Stomach (tissue), 4 donors: ENCODE results near the gene CBL.

Experiments
- CTCF ChIP-seq, 7 experiments: fragments of 450-650 bp in 4 of 7; fragments of 200-600 bp in 3 of 7; sonication (generic) in 3 of 7; IDR thresholded peaks; one replicate each; pipeline ENCODE4 v1.5.1; 2016 to 2019; ENCODE audit warnings: antibody characterized with exemption in 7 of 7, control low read depth in 2 of 7, mild to moderate bottlenecking in 1 of 7
- EP300 ChIP-seq: sonication (generic); formaldehyde crosslinking; IDR thresholded peaks from one replicate; pipeline ENCODE4 v1.6.1; 2017; ENCODE audit warnings: antibody characterized with exemption
- POLR2A ChIP-seq, 4 donors: fragments of 450-650 bp; IDR thresholded peaks; one replicate each; pipeline ENCODE4 v1.6.1; 2016; ENCODE audit warnings: antibody characterized with exemption in 4 of 4, control low read depth in 2 of 4, mild to moderate bottlenecking in 1 of 4, moderate library complexity in 1 of 4

GRCh38 chr11:119344291-119345010 is 138.3 kb downstream of the CBL start:
- TF ChIP-seq POLR2A (IDR thresholded peaks at IDR 0.05) (no peak), CTCF (IDR thresholded peaks at IDR 0.05) (no peak), EP300 (no peak)
